K562 (cell line): Measurements from ENCODE around the gene IL20. TPM values are rescaled to one million over a fixed set of nuclear protein-coding genes. Genes with fewer than 3 reads are reported as not detected.

Experiments used
- ARID1B ChIP-seq: fragments of 450-650 bp; IDR thresholded peaks from 2 replicates; pipeline ENCODE4 v1.6.1; 2016; ENCODE audit warnings: antibody characterized with exemption, mild to moderate bottlenecking, inconsistent platforms
- BRCA1 ChIP-seq, 2 experiments: fragments of 450-650 bp in 1 of 2; sonication (generic) in 1 of 2; formaldehyde crosslinking in 1 of 2; IDR thresholded peaks; 2 replicates each; pipeline versions ENCODE4 v1.5.0 to v1.6.1; 2017 to 2020; ENCODE audit warnings: mild to moderate bottlenecking in 1 of 2, missing genetic modification reagents in 1 of 2
- ESRRA ChIP-seq: fragments of 450-650 bp; IDR thresholded peaks from 2 replicates; pipeline ENCODE4 v1.6.1; 2014; ENCODE audit warnings: low read depth, mild to moderate bottlenecking, moderate library complexity, borderline replicate concordance
- POLR3G ChIP-seq: IDR thresholded peaks from 2 replicates; pipeline ENCODE4 v1.6.1; 2011; ENCODE audit not compliant: insufficient read length, insufficient replicate concordance; ENCODE audit errors: extremely low read depth
- PYGO2 ChIP-seq: fragments of 450-650 bp; IDR thresholded peaks from 2 replicates; pipeline ENCODE4 v1.6.1; 2016; ENCODE audit warnings: mild to moderate bottlenecking, missing genetic modification characterization, moderate library complexity, missing compliant biosample characterization
- ZNF165 ChIP-seq: fragments of 250-450 bp; sonication (Bioruptor Pico); IDR thresholded peaks from 2 replicates; pipeline ENCODE4 v1.4.0; 2020; ENCODE audit warnings: borderline replicate concordance
- polyA plus RNA-seq, 8 experiments: library from polyadenylated mRNA; depleted of rRNA in 4 of 8; stranded (reverse) in 5 of 8; unstranded in 3 of 8; fragments of >200 nt; fragmentation: Nextera tagmentation in 2 of 8; fragmentation: Illumina TruSeq in 1 of 8; extraction: Ambion mirVana in 2 of 8; extraction: Trizol in 1 of 8; gene quantifications; 2 replicates each; pipeline versions ENCODE4 v1.2.1 to v1.2.3, GENCODE V29; 2011 to 2014; ENCODE audit warnings: inconsistent platforms in 1 of 8, missing spikeins in 1 of 8
- total RNA-seq, 7 experiments: library from RNA; depleted of rRNA in 6 of 7; stranded (reverse); fragments of >200 nt in 6 of 7; fragmentation: Illumina TruSeq in 2 of 7; extraction: Trizol in 2 of 7; gene quantifications; 2 replicates each; pipeline versions ENCODE4 v1.2.1 to v1.2.3, GENCODE V29; 2011 to 2021; ENCODE audit warnings: low replicate concordance in 1 of 7
- TF ChIP-seq, protein P1 (sequence below): fragments of 200-600 bp; sonication (generic); IDR thresholded peaks from one replicate; pipeline ENCODE4 v1.6.1; 2012; ENCODE audit warnings: mild to moderate bottlenecking, low read depth, low read length, inconsistent platforms
- TF ChIP-seq, protein P2 (sequence below): IDR thresholded peaks from 2 replicates; pipeline ENCODE4 v1.6.1; 2016; ENCODE audit warnings: missing genetic modification characterization, missing compliant biosample characterization
- TF ChIP-seq, protein P3 (sequence below): sonication (generic); formaldehyde crosslinking; IDR thresholded peaks from 2 replicates; pipeline ENCODE4 v1.8.0; 2022; ENCODE audit warnings: mild to moderate bottlenecking, missing genetic modification reagents

IL20 gene
- total and polyA plus RNA-seq, 9 of the 15 experiments (the other 6 are each of a cell fraction or from before 2014, with no cell fraction given) = not detected

DNA sequence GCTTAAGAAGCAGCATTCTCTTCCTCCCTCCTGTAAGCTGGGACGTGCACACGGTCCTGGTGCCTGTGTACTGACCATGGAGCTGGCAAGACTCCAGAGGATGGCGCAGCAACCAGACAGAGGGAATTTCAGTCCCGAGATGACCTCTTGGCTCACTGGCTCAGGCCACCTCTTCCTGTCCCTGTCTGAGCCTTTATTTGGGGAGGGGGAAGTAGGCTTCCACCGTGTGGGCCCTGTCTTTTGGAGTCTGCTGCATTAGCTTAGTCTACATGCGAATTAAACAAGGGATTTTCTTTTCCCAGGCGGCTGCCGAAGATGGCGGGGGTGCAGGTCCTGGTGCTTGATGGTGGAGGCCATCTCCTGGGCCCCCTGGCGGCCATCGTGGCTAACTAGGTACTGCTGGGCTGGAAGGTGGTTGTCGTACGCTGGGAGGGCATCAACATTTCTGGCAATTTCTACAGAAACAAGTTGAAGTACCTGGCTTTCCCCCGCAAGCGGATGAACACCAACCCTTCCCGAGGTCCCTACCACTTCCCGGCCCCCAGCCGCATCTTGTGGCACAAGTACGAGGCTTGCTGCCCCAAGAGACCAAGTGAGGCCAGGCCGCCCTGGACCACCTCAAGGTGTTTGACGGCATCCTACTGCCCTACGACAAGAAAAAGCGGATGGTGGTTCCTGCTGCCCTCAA lies 42.0 kb downstream of the IL20 start (continued):
- TF ChIP-seq ZNF165 (CRISPR knock-in tag) = no peak
- TF ChIP-seq, protein P1, sequence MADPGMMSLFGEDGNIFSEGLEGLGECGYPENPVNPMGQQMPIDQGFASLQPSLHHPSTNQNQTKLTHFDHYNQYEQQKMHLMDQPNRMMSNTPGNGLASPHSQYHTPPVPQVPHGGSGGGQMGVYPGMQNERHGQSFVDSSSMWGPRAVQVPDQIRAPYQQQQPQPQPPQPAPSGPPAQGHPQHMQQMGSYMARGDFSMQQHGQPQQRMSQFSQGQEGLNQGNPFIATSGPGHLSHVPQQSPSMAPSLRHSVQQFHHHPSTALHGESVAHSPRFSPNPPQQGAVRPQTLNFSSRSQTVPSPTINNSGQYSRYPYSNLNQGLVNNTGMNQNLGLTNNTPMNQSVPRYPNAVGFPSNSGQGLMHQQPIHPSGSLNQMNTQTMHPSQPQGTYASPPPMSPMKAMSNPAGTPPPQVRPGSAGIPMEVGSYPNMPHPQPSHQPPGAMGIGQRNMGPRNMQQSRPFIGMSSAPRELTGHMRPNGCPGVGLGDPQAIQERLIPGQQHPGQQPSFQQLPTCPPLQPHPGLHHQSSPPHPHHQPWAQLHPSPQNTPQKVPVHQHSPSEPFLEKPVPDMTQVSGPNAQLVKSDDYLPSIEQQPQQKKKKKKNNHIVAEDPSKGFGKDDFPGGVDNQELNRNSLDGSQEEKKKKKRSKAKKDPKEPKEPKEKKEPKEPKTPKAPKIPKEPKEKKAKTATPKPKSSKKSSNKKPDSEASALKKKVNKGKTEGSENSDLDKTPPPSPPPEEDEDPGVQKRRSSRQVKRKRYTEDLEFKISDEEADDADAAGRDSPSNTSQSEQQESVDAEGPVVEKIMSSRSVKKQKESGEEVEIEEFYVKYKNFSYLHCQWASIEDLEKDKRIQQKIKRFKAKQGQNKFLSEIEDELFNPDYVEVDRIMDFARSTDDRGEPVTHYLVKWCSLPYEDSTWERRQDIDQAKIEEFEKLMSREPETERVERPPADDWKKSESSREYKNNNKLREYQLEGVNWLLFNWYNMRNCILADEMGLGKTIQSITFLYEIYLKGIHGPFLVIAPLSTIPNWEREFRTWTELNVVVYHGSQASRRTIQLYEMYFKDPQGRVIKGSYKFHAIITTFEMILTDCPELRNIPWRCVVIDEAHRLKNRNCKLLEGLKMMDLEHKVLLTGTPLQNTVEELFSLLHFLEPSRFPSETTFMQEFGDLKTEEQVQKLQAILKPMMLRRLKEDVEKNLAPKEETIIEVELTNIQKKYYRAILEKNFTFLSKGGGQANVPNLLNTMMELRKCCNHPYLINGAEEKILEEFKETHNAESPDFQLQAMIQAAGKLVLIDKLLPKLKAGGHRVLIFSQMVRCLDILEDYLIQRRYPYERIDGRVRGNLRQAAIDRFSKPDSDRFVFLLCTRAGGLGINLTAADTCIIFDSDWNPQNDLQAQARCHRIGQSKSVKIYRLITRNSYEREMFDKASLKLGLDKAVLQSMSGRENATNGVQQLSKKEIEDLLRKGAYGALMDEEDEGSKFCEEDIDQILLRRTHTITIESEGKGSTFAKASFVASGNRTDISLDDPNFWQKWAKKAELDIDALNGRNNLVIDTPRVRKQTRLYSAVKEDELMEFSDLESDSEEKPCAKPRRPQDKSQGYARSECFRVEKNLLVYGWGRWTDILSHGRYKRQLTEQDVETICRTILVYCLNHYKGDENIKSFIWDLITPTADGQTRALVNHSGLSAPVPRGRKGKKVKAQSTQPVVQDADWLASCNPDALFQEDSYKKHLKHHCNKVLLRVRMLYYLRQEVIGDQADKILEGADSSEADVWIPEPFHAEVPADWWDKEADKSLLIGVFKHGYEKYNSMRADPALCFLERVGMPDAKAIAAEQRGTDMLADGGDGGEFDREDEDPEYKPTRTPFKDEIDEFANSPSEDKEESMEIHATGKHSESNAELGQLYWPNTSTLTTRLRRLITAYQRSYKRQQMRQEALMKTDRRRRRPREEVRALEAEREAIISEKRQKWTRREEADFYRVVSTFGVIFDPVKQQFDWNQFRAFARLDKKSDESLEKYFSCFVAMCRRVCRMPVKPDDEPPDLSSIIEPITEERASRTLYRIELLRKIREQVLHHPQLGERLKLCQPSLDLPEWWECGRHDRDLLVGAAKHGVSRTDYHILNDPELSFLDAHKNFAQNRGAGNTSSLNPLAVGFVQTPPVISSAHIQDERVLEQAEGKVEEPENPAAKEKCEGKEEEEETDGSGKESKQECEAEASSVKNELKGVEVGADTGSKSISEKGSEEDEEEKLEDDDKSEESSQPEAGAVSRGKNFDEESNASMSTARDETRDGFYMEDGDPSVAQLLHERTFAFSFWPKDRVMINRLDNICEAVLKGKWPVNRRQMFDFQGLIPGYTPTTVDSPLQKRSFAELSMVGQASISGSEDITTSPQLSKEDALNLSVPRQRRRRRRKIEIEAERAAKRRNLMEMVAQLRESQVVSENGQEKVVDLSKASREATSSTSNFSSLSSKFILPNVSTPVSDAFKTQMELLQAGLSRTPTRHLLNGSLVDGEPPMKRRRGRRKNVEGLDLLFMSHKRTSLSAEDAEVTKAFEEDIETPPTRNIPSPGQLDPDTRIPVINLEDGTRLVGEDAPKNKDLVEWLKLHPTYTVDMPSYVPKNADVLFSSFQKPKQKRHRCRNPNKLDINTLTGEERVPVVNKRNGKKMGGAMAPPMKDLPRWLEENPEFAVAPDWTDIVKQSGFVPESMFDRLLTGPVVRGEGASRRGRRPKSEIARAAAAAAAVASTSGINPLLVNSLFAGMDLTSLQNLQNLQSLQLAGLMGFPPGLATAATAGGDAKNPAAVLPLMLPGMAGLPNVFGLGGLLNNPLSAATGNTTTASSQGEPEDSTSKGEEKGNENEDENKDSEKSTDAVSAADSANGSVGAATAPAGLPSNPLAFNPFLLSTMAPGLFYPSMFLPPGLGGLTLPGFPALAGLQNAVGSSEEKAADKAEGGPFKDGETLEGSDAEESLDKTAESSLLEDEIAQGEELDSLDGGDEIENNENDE = no peak
- TF ChIP-seq ESRRA = peak; percentile 26; the same call in 1 of the 2 replicates
- TF ChIP-seq, protein P2, sequence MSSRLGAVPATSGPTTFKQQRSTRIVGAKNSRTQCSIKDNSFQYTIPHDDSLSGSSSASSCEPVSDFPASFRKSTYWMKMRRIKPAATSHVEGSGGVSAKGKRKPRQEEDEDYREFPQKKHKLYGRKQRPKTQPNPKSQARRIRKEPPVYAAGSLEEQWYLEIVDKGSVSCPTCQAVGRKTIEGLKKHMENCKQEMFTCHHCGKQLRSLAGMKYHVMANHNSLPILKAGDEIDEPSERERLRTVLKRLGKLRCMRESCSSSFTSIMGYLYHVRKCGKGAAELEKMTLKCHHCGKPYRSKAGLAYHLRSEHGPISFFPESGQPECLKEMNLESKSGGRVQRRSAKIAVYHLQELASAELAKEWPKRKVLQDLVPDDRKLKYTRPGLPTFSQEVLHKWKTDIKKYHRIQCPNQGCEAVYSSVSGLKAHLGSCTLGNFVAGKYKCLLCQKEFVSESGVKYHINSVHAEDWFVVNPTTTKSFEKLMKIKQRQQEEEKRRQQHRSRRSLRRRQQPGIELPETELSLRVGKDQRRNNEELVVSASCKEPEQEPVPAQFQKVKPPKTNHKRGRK = no peak
- no peak for TF ChIP-seq POLR3G
- TF ChIP-seq, protein P3, sequence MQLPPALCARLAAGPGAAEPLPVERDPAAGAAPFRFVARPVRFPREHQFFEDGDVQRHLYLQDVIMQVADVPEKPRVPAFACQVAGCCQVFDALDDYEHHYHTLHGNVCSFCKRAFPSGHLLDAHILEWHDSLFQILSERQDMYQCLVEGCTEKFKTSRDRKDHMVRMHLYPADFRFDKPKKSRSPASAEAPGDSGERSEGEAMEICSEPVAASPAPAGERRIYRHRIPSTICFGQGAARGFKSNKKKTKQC (CRISPR knock-in tag) = no peak; the same call in 1 of the 2 replicates
- no peak for TF ChIP-seq ARID1B
- no peak for TF ChIP-seq BRCA1 (IDR thresholded peaks at IDR 0.05)
- no peak for TF ChIP-seq BRCA1 (CRISPR knock-in tag; IDR thresholded peaks at IDR 0.05)
- TF ChIP-seq PYGO2 (tag) = no peak
